GM08714 (cell line): ENCODE measurements around the gene XYLT2.
A peak's percentile ranks its signal among the peaks of the same experiment; 100 is the strongest.

Experiments used
- H3K4me3 ChIP-seq: fragments of 200-500 bp; sonication (Bioruptor generic); 2 replicates; pipeline ENCODE4 v1.5.1; 2014; ENCODE audit warnings: mild to moderate bottlenecking, low read length, inconsistent platforms
- ZNF274 ChIP-seq: IDR thresholded peaks from 2 replicates; pipeline ENCODE4 v1.6.1; 2012; ENCODE audit warnings: mild to moderate bottlenecking, low read depth, low read length

The XYLT2 gene

DNA sequence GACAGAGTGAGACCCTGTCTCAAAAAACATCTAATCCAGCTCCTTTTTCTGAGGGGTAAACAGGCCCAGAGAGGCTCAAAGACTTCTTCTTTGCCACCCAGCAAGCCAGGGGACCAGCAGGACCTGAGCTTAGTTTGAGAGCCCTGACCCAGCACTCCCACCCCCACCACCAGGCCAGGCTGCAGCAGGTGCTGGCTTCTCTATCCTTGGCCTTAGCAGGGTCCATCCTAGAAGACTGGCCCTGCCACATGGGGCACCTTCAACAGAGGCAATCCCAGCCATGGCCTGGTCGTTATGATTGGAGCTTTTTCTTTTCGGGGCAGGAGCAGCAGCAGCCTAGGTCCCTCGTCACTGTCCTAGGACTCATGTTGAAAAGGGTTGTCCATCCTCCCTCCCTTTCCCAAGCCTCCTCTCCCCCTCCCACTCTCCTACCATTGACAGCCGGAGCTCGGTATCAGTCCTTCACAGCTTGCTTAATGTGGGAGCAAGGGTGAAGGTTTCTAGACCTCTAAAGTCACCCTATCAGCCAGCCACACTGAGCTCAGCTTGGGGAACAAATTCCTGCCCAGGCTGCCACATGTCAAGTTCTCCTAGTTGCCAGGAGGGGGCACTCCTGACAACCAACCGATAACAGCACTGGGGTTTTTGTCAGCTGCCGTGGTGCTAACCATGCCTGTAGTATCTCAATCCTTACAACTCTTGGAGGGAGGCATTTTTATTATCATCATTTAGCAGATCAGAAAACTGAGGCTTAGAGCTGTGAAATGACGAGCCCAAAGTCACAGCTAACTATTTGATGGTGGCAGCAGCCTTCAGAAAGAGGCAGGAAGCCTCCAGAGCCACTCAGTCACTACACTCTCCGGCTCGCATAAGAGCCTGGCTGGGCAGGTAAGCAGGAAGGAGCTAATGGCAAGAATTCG lies 15.9 kb downstream of the XYLT2 start:
- no peak overlapping the region for H3K4me3 ChIP-seq
- TF ChIP-seq ZNF274 = no peak

DNA sequence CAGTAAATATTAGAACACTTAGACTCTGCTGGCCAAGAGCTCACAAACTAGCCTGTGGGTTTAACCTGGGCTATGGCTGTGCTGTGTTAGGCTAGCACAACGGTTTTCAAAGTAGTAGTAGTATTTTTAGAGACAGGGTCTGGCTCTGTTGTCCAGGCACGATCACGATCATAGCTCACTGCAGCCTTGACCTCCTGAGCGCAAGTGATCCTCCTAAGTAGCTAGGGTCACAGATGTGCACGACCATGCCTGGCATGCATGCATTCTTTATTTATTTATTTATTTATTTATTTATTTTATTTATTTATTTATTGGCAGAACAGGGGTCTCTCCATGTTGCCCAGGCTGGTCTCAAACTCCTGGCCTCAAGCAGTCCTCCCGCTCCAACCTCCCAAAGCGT lies 16.7 kb downstream of the XYLT2 start:
- no peak overlapping the region for H3K4me3 ChIP-seq

DNA sequence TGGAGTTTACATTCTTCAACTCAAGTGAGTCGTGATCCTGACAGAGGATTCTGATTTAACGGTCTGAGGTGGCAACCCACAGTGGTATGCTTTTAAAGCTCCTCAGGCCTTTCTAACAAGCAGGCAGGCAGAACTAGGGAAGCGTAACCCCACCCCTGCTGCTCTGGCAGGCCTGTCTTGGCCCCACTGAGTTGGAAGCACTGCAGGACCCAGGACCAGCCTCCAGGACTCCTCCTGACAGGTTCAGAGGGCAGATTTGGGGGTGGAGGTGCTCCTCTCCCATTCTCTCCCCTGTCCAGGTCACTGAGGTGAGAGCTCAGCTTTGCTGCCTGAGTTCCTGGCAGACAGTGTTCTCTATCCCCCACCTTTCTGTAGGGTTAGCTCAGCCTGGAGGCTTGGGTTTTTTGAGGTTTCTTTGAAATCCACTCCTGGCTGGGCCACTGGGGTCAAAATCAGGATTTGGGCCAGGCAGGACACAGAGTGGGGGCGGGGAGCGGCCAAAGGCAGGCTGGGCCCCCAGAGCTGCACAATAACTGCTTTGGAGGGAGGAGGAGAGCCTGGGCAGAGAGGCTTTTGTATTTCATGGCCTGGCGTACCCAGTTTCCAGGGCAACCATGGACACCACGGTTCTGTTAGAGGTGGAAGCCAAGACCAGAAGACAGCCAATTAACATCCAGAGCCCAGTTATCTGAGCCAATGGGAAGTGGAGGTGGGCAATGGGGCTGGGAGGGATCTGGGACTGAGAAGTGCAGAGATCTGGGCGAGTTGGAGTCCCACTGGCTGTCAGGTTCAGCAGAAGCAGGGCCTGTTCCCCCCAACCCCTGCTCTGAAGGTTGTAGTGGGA lies 17.5 kb downstream of the XYLT2 start:
- no peak overlapping the region for H3K4me3 ChIP-seq
- no peak for TF ChIP-seq ZNF274

More for the DNA sequence above, 16.7 kb downstream of the XYLT2 start:
- TF ChIP-seq ZNF274 = no peak

GRCh38 chr17:50364061-50364458 lies 18.1 kb downstream of the XYLT2 start:
- TF ChIP-seq ZNF274 = no peak
- no peak overlapping the region for H3K4me3 ChIP-seq

DNA sequence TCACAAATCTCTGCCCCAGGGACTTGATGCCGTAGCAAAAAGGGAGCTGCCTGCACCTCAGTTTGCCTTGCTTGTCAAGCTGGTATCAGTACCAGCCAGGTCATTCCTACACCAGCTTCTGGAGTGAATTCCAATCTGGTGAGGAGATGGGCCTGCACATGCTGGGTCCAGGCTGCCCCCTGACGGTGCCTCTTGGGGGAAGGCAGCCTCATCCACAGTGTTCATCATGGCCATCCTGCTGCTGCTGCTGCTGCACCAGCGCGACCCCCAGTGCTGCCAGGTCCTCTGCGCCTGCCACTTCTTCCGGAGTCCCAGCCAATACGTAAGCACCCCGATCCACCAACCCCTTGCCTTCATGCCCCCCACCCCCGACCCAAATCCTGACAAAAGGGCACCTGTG lies 18.8 kb downstream of the XYLT2 start:
- no peak for TF ChIP-seq ZNF274

GRCh38 chr17:50365165-50365564 lies 19.2 kb downstream of the XYLT2 start:
- no peak for TF ChIP-seq ZNF274
- H3K4me3 ChIP-seq = no peak overlapping the region

More for the DNA sequence above, 18.8 kb downstream of the XYLT2 start:
- no peak overlapping the region for H3K4me3 ChIP-seq

- no peak for TF ChIP-seq ZNF274
- no peak overlapping the region for H3K4me3 ChIP-seq
These were observed 19.9 kb downstream of the XYLT2 start for GRCh38 chr17:50365649-50366393.

- no peak for TF ChIP-seq ZNF274
- no peak overlapping the region for H3K4me3 ChIP-seq
These were observed 21.5 kb downstream of the XYLT2 start for GRCh38 chr17:50367401-50367800.

DNA sequence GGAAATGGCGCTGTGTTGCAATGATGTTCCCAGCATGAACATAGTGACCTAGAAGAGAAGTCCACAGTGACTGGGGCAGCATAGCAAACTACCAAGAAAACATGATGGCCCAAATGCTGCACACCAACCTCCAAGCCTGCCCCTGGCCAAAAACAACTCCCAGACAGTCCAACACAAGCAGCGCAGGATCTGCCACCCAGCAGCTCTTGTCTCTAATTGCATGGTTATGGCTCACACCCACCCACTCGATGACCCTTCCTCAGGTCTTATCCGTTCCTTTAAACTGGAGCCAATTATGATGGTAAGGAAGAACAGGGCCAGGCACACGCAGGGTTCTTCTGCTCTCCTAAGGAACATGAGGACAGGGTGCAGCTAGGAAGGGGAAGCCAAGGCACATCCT lies 24.1 kb downstream of the XYLT2 start:
- TF ChIP-seq ZNF274 = no peak
- no peak overlapping the region for H3K4me3 ChIP-seq

DNA sequence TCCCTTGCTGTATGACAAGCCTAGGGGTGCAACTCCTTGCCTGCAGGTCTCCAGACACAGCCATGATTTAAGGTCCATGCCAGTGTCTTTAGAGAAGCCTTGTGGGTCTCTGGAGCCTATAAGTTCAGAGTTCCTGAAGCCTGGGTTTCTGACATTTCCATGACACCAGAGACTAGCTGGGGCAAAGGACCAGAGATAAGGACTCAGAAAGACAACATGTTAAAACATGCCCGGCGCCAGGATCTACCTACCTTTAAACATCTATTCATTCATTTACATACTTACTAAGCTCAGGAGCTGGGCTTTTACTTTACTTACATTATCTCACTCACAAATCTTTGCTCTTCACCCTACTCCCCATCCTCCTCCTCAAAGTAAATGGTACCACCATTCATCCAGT lies 25.6 kb downstream of the XYLT2 start:
- TF ChIP-seq ZNF274 = no peak
- peak overlapping the region; percentile 70; the same call in 1 of the 2 replicates for H3K4me3 ChIP-seq

- no peak for TF ChIP-seq ZNF274
- peak overlapping the region; percentile 70 for H3K4me3 ChIP-seq
These were observed 26.4 kb downstream of the XYLT2 start for GRCh38 chr17:50372222-50372757.

DNA sequence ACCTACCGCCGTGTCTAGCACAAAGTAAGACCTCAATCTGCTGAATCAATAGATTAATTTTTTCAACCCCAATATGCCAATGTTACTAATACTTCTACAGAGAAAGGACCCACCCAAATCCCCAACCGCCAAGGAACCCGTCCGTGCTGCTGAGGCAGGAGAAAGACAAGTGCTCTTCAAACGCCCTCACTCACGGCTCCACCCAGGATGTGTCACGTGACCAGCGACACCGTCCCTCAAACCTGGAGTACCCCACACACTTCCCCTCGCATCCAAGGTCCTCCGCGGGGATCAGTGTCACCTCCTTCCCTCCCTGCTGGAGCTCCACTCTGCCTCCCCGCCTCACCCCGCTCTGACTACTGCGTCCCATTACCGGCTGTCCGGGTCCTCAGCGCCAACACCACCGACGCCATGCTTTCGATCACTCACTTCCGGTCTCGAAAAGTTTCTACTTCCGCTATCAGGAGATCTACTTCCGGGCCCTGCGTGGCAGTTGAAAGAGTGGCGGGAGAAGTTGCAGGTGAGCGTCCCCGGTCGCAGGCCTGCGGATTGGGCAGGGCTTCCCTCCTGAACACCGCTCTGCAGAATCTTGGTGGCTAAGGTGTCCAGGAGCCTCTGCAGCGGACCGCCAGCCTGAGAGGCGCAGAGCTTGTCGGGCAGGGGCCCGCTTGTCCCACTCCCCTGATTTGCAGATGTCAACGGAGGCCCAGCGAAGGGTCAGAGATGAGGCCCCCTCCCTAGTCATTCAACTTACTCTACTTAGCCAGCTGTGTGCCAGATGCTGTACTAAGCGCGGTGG lies 27.0 kb downstream of the XYLT2 start, which contains the start of the genes EME1 and MRPL27:
EME1 (plus strand) TSS at position 472 of the 799 bp plus-strand sequence. CDS start 1,980 bp downstream, outside the sequence.
MRPL27 (minus strand) TSS at position 427 of the 799 bp plus-strand sequence; CDS start at position 413, 14 bp downstream.
- peak within 1 kb of the TSS; percentile 70 for H3K4me3 ChIP-seq
- TF ChIP-seq ZNF274 = no peak

DNA sequence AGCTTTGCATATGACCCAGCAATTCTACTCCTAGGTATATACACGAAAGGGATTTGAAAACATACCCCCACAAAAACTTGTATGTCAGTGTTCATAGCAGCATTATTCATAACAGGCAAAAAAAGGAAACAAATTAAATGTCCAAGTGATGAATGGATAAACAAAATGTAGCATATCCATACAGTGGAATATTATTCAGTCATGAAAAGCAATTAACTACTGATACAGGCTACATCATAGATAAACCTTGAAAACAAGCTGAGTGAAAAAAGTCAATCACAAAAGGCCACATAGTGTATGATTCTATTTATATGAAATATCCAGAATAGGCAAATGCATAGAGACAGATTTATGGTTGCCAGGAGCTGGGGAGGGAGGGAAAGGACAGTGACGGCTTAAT lies 27.8 kb downstream of the XYLT2 start:
- TF ChIP-seq ZNF274 = no peak
- peak overlapping the region; percentile 70 for H3K4me3 ChIP-seq
